Cardiac muscle cell (in vitro differentiated cells and primary cell): ENCODE measurements around the gene HAUS1. TPM values are rescaled to one million over a fixed set of nuclear protein-coding genes. Genes with fewer than 3 reads are reported as not detected.

Experiments
- DNase-seq, 2 donors: peaks; one replicate each; pipeline versions ENCODE4 v3.0.0 to v3.0.0-alpha.2; 2010 to 2017; ENCODE audit warnings: low read depth in 1 of 2, low spot score in 1 of 2
- H3K27ac ChIP-seq: fragments of 200-600 bp; sonication (generic); 2 replicates; pipeline ENCODE4 v1.5.1; 2016
- H3K27me3 ChIP-seq: fragments of 200-600 bp; sonication (generic); 2 replicates; pipeline ENCODE4 v1.6.0; 2016; ENCODE audit warnings: control low read depth
- H3K36me3 ChIP-seq: fragments of 200-600 bp; sonication (generic); 2 replicates; pipeline ENCODE4 v1.5.1; 2016; ENCODE audit warnings: control low read depth
- H3K4me1 ChIP-seq: fragments of 200-600 bp; sonication (generic); 2 replicates; pipeline ENCODE4 v1.8.1; 2017; ENCODE audit warnings: low read depth, mild to moderate bottlenecking, mixed run types
- H3K4me3 ChIP-seq: fragments of 200-600 bp; sonication (generic); 2 replicates; pipeline ENCODE4 v1.5.1; 2016; ENCODE audit warnings: mild to moderate bottlenecking
- H3K9me3 ChIP-seq: fragments of 200-600 bp; sonication (generic); 2 replicates; pipeline ENCODE4 v1.5.1; 2017; ENCODE audit warnings: low read depth, mild to moderate bottlenecking, control low read depth
- polyA plus RNA-seq: library from polyadenylated mRNA; unstranded; fragments of >200 nt; fragmentation: Nextera tagmentation; extraction: Ambion mirVana; gene quantifications from 2 replicates; pipeline ENCODE4 v1.2.1, GENCODE V29; 2016
- total RNA-seq: library from RNA; depleted of rRNA; stranded (reverse); fragments of >200 nt; gene quantifications from 2 replicates; pipeline ENCODE4 v1.2.3, GENCODE V29; 2016
- TF ChIP-seq, protein P1 (sequence below): IDR thresholded peaks from 2 replicates; pipeline ENCODE4 v1.5.1; 2012; ENCODE audit warnings: low read depth, mild to moderate bottlenecking, low read length

HAUS1 gene
- total and polyA plus RNA-seq, 2 experiments from 2014 or later, result 34.8 to 74.2 TPM

DNA sequence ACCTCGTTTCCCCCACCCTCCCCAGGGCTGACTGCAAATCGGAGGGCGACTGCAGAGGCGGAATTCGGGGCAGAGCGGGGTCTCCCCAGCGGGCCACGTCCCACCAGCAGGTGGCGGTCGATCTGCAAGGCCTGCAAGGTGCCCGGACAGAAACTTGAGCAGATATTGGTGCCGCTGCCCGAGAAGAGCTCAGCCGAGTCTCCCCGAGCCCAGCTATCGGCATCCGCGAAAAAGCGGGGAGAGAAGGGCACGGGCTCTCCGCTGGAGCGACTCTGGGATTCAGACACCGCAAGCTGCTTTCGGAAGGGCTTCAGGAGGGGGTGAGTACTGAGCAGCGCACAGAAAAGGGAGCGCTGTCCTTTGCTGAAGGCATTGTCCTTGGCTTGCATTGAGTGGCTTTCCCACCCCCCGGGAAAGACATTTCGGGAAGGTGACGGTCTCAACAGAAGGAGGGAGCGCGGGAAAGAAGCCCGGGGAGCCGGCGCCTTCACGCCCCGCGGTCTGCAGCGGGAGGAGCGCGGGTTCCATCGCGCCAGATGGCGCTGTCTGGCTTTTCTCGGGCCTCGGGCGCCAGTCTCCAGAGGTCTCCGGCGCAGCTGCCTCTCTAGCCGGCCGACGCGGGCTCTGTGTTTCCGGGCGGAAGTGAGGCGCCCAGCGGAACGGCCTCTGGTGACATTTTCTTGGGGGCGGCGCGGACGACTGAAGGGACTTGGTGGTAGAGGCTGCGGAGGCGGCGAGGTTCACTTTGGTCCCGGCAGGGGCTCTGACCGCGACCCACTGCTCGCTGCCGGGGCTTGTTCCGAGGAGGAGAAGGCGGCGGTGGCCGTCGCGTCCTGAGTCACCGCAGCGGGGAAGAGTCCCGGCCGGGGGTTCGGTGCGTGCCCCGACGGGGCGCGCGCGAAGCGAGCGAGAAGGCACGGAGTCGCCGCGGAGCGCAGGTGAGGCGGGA, 69.5 kb downstream of the HAUS1 start:
- Histone ChIP-seq H3K27ac (peak overlapping the region; percentile 86), H3K4me1 (peaks cover 8% of the 10 kb centered on the region), H3K9me3 (no peaks in the 10 kb centered on the region), H3K27me3 (no peaks in the 10 kb centered on the region), H3K4me3 (peak overlapping the region; percentile 94), H3K36me3 (no peaks in the 10 kb centered on the region)
- peak; percentile 93 to 97 for DNase-seq
- TF ChIP-seq, protein P1, sequence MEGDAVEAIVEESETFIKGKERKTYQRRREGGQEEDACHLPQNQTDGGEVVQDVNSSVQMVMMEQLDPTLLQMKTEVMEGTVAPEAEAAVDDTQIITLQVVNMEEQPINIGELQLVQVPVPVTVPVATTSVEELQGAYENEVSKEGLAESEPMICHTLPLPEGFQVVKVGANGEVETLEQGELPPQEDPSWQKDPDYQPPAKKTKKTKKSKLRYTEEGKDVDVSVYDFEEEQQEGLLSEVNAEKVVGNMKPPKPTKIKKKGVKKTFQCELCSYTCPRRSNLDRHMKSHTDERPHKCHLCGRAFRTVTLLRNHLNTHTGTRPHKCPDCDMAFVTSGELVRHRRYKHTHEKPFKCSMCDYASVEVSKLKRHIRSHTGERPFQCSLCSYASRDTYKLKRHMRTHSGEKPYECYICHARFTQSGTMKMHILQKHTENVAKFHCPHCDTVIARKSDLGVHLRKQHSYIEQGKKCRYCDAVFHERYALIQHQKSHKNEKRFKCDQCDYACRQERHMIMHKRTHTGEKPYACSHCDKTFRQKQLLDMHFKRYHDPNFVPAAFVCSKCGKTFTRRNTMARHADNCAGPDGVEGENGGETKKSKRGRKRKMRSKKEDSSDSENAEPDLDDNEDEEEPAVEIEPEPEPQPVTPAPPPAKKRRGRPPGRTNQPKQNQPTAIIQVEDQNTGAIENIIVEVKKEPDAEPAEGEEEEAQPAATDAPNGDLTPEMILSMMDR, result peak; percentile 90

DNA sequence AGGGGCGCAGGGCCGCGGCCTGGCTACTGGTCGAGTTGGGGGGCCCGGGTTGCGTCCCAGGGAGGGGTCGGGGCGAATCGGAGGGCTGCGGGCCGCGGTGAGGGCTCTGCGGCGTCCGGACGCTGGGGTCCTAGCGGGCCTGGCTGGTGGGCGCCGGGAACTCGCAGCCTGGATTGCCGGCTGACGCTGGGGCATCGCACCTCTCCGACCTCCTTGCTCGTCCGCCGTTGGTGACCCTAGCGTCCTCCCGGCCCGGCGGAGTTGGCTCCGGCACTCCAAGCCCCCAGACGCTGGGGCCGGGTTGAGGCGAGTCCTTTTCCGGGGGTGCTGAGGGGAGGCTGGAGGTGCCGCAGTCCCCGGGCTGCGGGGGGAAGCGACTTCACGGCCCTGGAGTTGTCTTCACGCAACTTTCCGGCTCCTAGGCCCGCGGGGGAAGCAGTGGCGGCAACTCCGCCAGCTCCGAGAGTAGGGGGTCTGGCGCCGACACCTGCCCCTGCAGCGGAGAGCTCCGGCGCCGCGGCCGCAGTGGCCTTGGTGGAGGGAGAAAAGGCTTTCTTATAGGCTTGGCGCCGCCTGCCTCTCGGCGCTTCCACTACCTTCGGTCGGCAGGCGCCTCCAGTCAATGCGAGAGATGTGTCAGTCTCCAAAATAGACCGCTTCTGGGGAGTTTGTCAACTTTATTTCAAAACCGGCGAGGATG, 70.3 kb downstream of the HAUS1 start:
- no peaks in the 10 kb centered on the region for H3K36me3 ChIP-seq
- DNase-seq, result peak; percentile 41 to 80
- H3K4me1 ChIP-seq, result peaks cover 8% of the 10 kb centered on the region
- peak overlapping the region; percentile 94 for H3K4me3 ChIP-seq
- H3K27ac ChIP-seq, result peak overlapping the region; percentile 86
- H3K9me3 ChIP-seq, result no peaks in the 10 kb centered on the region
- H3K27me3 ChIP-seq, result no peaks in the 10 kb centered on the region
- TF ChIP-seq, protein P1, result peak; percentile 8

GRCh38 chr18:46176001-46176400, 71.8 kb downstream of the HAUS1 start:
- DNase-seq, result no peak
- no peaks in the 10 kb centered on the region for H3K9me3 ChIP-seq
- no peaks in the 10 kb centered on the region for H3K27me3 ChIP-seq
- H3K36me3 ChIP-seq, result no peaks in the 10 kb centered on the region
- TF ChIP-seq, protein P1, result no peak
- peaks cover 8% of the 10 kb centered on the region for H3K4me1 ChIP-seq
- H3K27ac ChIP-seq, result no peak overlapping the region
- H3K4me3 ChIP-seq, result no peak overlapping the region

Other genes with a start within 250 kb of the HAUS1 start
- 17.7 and 22.7 TPM in 2 replicates for gene EPG5, start 137.1 kb upstream of the HAUS1 start, total RNA-seq
- gene EPG5, start 137.1 kb upstream of the HAUS1 start, polyA plus RNA-seq, result 7.5 and 10.6 TPM in 2 replicates
- 4.6 and 4.9 TPM in 2 replicates for gene PSTPIP2, start 32.1 kb upstream of the HAUS1 start, total RNA-seq
- gene PSTPIP2, start 32.1 kb upstream of the HAUS1 start, polyA plus RNA-seq, result 4.7 and 5.1 TPM in 2 replicates
- 1,340 and 1,633 TPM in 2 replicates for gene ATP5F1A, start 6.1 kb upstream of the HAUS1 start, total RNA-seq
- gene ATP5F1A, start 6.1 kb upstream of the HAUS1 start, polyA plus RNA-seq, result 1,388 and 1,610 TPM in 2 replicates